ENCODE data around the gene ETV3L.

Gene ETV3L

GRCh38 chr1:157099633-157100009 is at the start of gene ETV3L:
Gene ETV3L (minus strand): TSS chr1:157099808. CDS start chr1:157099523, 285 bp downstream.
- DNase-seq, result peak; percentile 66 to 67

- peak; percentile 46 to 58 for DNase-seq
These were observed 48.5 kb upstream of the ETV3L start for GRCh38 chr1:157147906-157148700.

DNA sequence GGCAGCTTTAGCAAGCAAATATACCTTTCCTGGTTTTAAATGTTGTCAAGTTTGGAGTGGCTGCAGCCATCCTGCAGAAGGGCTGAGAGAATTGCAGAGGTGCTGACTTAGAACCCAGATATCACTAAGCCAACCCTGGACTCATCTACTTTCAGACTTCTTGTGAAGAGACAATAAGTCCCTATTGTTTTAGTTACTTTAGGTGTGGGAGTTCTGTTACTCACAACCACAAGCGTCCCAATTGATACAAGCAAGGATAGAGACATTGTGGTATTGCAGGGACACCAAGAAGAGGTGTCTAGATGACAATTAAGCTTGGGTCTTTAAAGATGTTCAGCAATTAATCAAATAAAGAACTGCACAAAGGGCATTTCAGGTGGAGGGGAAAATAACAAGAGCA is 47.4 kb upstream of the ETV3L start:
- DNase-seq, result no peak

- DNase-seq, result no peak
These were observed 46.6 kb upstream of the ETV3L start for GRCh38 chr1:157146244-157146643.

DNA sequence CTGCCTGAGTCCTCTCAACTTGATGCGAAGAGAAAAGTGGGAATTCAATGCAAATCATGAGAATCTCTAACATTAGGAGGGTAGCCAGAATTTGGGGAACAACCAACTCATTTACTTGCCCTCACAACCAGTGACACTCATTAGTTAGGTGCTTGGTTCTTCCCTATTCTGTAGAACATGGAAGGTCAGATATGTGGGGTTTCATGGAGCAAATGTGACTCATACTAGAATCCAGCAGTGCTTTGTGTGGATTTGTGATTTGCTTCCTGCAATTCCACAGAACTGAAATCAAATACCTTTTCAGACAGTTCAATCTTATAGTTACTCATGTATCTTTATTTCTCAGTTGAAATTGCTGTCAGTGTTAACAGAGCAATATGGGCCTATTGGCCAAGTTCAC is 45.5 kb upstream of the ETV3L start:
- peak in 1 of 2 donors; percentile 54 for DNase-seq

GRCh38 chr1:157144509-157144908 is 44.9 kb upstream of the ETV3L start:
- no peak for DNase-seq

- no peak for DNase-seq
These were observed 43.3 kb upstream of the ETV3L start for GRCh38 chr1:157142765-157143423.

- DNase-seq, result peak; percentile 53 to 81
These were observed 42.6 kb upstream of the ETV3L start for GRCh38 chr1:157142201-157142600.

DNA sequence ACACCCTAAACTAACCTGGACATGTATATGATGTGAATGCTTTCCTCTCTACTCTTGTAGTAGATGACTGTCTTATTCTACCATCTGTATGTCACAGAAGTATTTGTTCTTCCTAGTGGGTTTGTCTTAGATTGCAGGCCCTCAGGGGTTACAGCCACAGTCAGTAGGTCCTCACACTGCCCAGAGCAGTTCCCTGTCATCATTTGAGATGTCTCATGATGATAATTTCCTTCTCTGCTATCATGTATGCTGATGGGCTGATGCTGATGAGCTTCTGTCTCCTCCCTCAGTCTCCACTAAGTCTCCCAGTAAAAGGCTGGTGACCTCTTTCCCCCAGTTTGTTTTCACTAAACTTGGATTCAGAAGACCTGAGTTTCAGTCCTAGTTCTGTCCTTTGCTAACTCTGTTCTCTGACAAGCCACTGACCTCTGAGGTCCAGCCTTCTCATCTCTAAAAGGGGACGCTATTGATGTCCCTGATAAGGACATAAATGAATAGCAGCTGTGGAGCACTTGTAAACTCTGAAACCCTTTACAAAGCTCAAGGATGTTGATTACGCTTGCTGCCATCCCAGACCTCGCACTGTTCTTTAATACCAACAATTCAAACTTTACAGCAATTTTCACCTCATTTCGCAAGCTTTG is 41.7 kb upstream of the ETV3L start:
- DNase-seq, result peak in 1 of 2 donors; percentile 35

DNA sequence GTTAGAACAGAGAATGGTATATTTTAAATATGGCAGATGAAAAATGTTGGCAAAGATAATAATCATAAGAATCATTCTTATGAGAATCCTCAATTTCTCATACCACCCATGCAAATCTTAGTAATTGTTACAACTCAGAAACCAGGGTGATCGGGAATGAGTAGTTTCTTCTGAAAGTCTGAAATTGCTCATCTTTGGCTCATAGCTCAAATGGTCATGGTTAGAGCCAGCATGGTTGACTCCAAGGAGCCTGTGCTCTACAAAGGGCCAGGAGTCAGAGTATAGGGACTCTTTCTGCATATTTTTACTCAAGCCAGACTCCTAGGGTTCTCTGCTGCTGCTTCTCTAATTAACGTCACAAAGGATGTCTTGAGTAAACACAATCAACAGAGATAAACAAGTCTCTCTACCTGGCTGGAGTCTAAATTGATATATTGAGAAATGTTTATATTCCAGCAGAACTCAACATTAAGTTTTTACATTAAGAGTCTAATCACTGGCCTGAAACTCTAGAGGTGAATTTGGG is 40.5 kb upstream of the ETV3L start:
- no peak for DNase-seq

DNA sequence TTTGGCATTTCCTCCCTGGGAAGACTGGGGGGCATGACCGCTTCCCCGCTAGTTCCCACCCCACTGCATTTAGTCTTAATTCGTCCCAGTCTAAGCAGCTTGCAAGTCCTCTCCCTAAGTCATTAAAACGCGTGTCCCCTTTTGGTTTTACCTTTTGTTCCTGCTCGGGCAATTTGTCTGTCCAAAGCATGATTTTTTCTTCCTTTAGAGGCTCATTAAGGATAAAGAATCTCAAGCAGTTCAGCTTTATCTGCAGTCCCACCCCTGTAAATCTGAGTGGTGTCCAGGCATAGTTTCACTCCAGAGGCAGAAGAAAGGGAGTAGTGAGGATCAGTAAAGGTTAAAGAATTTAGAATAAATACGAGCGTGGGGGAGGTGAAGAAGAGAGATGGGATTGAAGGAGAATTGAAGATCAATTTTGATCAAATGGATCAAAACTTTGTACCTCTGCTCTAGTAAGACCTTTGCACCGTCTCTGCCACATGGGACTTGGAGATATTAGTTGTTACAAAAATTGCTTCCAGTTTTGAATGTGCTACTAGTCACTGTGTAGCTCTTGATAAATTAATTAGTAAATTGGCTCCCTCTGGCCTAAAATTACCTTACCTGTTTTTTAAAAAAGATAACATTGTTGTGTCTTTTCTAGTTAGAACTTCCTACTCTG is 39.6 kb upstream of the ETV3L start:
- no peak for DNase-seq

DNA sequence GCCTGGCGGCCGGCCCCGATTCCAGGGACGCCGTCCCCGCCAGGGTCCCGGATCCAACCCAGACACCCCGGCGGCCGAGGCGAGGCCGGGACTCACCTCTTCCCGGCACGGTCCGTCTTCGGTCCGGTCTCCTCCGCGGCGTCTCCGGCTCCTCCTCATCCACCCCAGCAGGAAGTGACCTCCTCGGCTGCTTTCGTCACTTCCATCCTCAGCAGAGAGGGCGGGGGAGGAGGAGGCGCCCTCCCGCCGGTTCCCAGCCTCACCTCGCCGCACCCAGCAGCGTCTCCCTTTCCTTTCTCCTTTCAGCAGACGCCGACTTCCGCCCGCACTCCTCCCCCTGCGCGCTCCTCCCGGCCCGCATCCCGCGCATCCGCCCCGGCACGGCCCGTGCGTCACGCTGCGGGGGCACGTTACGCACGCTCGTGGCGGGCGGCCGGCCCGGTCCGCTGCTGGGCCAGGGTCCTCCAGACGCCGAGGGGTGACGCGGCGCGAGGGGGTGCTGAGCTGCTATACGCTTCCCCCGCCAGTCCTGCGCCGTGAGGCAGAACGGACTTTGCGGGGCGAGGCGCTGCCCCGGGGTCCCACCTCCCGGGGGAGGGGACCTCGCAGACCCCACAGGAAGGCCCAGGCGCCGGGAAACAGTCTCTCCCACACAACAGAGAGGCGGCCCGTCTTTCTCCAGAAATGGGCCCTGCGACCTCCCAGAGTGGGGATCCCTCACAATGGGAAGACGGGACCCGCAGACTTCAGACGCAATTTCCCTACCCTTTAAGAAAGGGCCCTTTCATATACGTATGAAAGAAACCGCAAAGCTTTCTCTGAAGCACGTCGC is 38.8 kb upstream of the ETV3L start, which contains the start of gene ETV3:
TSS of gene ETV3 (minus strand) at position 176 of the 832 bp plus-strand sequence. CDS start 2,043 bp downstream, outside the sequence.
- DNase-seq, result peak; percentile 90 to 92

GRCh38 chr1:157137408-157138219 is 38.0 kb upstream of the ETV3L start:
- DNase-seq, result peak; percentile 63 to 80

DNA sequence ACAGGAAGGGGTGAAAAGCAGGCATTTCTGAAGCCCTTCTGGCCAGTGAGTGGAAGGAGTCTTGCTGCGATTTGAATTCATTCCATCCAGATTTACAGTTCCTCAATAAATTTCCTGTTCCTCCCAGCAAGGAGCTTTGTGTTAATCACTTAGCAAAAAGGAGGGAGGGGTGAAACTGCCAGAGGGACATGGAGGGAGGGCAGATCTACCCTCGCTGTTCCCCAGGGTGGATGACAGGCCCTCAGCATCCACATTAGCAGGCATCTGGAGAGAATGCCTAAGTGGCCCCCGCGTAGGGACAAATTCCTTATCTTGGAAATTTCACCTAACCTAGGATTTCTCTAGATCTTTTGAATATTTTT is 37.4 kb upstream of the ETV3L start:
- peak; percentile 51 to 53 for DNase-seq

DNA sequence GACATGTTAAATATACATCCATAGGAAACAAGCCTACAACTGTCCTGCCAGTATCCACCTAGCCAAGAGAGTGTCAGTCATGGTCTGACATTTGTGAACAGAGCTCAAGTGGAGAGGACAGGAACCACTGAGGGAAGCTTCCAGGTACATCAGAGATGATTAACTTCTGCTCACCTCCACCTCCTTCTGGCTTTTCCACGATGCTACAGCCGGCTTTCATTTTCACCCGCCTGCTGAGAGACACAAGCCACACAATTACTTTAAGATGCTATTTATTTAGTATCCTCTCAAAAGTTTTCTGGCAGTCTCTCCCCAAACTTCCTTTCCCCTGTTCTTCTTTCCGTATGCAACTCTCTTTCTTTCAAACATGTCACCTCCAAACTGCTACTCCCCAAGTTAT is 36.5 kb upstream of the ETV3L start:
- no peak for DNase-seq

- DNase-seq, result no peak
These were observed 36.0 kb upstream of the ETV3L start for GRCh38 chr1:157135646-157136045.

DNA sequence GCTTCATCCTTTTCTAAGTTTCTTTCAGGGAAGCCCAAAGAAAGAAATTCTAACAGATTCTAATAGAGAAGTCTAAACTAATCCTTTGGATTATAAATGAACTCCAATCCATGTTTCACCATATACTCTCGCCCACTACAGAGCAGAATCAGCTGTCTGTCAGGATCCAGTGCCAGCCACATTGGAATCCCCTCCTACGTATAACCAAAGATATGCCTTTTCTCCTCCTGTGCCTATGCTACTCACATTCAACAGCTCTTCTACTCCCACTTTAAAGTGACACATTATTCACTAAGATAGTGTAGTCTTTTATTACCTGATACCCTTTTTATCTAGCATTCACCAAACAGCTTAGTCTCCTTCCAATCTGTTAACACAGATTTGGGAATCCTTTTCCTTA is 35.5 kb upstream of the ETV3L start:
- no peak for DNase-seq

DNA sequence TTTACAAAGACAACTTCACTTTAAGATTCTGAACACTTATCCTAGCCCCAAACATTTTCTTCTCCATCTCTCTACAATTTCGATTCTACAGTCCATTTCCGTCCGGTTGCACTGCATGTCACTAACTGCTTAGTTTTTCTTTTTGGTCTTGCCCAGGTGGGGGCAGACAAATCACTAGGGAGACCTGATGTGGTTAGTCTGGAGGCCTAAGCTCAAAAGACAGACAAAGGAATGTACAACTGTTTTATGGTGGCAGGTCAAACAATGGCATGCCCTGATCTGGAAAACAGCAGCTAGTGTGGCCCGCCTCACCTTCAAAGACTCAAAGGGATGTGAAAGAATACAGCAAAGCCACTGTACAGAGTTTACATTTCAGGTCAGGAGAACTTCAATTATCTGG is 34.8 kb upstream of the ETV3L start:
- DNase-seq, result no peak

DNA sequence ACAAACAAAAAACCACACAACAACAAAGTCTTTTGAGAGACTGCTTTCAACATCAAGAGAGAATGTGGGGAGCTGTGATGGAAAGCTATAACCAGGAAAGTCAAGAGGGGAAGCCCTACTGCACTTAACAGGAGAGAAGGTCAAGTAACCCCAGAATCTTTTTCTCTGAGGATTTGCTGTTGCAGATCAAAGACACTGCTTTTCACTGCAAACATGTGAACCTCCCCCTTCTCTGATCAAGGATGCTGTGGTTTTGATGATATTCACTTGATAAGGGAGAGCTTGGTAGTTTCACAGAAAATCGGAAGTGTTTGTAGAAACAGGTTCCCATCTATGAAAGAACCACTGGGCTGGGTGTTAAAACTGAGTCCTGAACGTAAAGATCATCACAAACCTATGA is 33.8 kb upstream of the ETV3L start:
- no peak for DNase-seq

- DNase-seq, result no peak
These were observed 33.1 kb upstream of the ETV3L start for GRCh38 chr1:157132616-157133167.

GRCh38 chr1:157132111-157132510 is 32.5 kb upstream of the ETV3L start:
- DNase-seq, result no peak

Data from inflammatory macrophage treated with lipopolysaccharide for 1 hour (primary cell).